ENCODE data around the gene RNF168.
"Not testable (repeated sequence)": the region's sequence is repeated elsewhere in the genome, so short reads cannot be mapped to it uniquely, and the experiment has no call there.

Gene RNF168

GRCh38 chr3:196514350-196514716 lies 10.8 kb upstream of the RNF168 start:
- no peak for DNase-seq

DNA sequence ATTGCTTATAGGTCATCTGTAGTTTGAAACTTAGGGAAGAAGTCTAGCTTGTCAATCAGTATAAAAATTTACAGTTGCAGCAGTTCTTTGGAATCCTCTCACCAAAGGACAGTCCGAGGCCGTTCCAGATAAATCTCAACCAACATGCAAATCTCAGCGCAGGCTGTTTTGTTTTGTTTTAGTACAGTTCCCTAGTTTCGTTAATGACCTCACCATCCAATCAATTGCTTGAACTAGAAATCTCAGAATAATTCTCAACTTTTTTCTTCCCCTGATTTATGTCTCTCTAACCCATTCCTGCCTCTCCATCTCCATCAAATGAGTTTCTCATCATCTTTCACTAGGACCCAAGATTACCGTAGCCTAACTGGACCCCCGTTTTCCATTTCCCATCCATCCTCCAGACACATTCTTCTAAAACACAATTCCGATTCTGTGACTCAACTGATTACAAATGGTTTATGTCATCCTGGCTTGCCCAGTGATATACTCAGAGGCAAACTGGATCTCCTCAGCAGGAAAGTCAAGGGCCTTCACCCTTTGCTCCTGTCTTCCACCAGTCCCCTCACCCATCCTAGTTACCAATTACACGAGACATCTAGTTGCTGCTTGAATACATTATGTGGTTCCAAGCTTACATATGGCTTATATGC lies 10.3 kb upstream of the RNF168 start:
- DNase-seq: no peak

GRCh38 chr3:196511646-196512425 lies 8.3 kb upstream of the RNF168 start:
- DNase-seq: not testable (repeated sequence)

GRCh38 chr3:196511108-196511507 lies 7.5 kb upstream of the RNF168 start:
- DNase-seq: not testable (repeated sequence)

- DNase-seq: no peak
Observed at GRCh38 chr3:196506687-196507086, 3.1 kb upstream of the RNF168 start.

DNA sequence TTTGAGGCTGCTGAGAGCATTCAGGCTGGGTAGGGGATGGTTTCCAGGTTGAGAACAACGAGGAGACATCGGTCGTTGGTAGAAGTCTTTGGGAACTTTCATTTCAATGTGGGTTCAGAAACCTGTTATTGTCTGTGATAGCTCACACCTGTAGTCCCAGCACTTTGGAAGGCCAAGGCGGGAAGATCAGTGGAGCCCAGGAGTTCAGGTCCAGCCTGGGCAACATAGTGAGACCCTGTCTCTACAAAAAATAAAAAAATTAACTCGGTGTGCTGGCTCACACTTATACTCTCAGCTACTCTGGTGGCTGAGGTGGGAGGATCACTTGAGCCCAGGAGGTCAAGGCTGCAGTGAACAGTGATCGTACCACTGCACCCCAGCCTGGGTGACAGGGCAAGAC lies 988 bp upstream of the RNF168 start:
- DNase-seq: no peak

GRCh38 chr3:196504077-196504398 lies 470 bp upstream of the RNF168 start:
- not testable (repeated sequence) for DNase-seq

- DNase-seq: peak; percentile 38
Observed at GRCh38 chr3:196502775-196503195, 783 bp downstream of the RNF168 start.

- DNase-seq: no peak
Observed at GRCh38 chr3:196501316-196502044, 2.1 kb downstream of the RNF168 start.

DNA sequence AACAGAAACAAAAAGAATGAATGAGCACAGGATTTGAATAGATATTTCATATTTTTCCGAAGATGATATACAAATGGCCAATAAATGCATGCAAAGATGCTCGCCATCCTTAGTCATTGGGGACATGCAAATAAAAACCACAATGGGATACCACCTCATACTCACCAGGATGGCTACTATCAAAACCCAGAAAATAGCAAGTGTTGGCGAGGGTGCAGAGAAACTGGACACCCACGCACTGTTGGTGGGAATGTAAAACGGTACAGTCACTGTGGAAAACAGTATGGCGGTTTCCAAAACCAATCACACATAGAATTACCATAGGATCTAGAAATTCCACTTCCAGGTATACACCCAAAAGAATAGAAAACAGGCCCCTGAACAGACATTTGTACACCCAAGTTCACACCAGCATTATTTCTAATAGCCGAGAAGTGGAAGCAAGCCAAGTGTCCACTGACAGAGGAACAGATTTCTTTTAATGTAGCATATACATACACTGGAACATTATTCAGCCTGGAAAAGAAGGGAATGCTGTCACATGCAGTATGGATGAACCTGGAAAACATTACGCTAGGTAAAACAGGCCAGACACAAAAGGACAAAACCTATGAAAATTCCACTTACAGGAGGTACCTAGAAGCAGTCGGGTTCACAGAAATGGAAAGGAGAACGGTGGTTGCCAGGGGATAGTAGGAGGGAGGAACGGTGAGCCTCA lies 3.6 kb downstream of the RNF168 start:
- DNase-seq: no peak

DNA sequence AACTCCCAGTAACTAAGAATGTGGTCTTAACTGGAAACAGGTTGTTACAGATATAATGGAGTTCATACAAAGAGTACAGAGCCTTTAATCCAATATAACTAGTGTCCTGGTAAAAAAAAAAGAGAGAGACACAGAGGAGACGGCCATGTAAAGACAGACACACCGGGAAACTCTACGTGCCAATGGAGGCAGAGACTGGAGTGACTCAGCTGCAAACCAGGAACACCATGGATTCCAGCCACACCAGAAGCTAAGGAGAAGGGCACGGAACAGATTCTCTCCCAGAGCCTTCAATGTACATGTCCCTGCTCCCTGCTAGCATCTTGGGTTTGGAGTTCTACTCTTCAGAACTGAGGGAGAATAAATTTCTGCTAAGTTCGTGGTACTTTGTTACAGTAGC lies 4.5 kb downstream of the RNF168 start:
- DNase-seq: no peak

GRCh38 chr3:196498297-196498696 lies 5.3 kb downstream of the RNF168 start:
- no peak for DNase-seq

- DNase-seq: no peak
Observed at GRCh38 chr3:196496183-196496582, 7.4 kb downstream of the RNF168 start.

- no peak for DNase-seq
Observed at GRCh38 chr3:196493292-196493691, 10.3 kb downstream of the RNF168 start.

GRCh38 chr3:196492080-196492479 lies 11.5 kb downstream of the RNF168 start:
- no peak for DNase-seq

- DNase-seq: no peak
Observed at GRCh38 chr3:196489747-196490146, 13.8 kb downstream of the RNF168 start.

DNA sequence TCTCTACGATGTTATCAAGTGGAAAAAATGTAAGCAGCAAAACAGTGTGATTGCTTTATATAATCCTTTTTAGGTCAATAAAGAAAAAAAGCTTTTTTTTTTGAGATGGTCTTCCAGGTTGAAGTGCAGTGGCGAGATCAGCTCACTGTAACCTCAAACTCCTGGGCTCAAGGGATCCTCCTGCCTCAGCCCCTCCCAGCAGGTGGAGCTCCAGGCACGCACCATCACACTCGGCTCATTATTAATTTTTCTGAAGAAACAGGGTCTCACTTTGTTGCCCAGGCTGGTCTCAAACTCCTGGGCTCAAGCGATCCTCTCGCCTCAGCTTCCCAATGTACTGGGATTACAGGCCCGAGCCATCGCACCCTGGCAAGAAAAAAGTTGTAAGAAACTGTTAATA lies 17.3 kb downstream of the RNF168 start:
- DNase-seq: no peak

DNA sequence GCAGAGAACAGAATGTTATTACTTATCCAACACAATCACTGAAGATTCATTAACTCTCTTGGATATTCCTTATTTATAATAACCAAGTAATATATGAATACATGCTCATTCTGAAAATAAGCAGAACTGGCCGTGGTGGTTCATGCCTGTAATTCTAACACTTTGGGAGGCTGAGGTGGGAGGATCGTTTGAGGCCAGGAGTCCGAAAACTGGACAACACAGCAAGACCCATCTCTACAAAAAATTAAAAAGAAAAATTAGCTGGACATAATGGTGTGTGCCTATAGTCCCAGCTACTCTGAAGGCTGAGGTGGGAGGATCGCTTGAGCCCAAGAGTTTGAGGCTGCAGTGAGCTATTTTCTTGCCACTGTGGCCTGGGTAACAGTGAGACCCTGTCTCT lies 25.9 kb downstream of the RNF168 start:
- DNase-seq: no peak

DNA sequence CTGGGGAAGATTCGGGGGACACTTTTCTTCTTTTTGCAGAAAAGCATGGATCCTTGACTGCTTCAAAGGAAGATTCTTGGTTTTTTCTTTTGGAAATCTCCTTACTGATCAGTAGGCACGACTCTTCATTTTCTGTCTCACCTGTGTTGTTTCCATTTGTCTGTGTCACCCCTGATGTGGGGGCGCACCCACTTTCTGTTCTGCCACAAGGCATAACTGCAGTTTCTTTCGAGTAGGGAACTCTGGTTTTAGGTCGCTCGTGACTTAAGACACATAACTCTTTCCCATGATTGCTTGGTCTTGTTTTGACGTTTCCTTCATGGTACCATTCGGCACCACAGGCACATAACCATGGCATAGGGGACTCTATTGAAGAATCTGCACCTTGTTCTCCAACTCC lies 31.3 kb downstream of the RNF168 start:
- no peak for DNase-seq

- DNase-seq: no peak
Observed at GRCh38 chr3:196471551-196471950, 32.0 kb downstream of the RNF168 start.

- not testable (repeated sequence) for DNase-seq
Observed at GRCh38 chr3:196470182-196470581, 33.4 kb downstream of the RNF168 start.

DNA sequence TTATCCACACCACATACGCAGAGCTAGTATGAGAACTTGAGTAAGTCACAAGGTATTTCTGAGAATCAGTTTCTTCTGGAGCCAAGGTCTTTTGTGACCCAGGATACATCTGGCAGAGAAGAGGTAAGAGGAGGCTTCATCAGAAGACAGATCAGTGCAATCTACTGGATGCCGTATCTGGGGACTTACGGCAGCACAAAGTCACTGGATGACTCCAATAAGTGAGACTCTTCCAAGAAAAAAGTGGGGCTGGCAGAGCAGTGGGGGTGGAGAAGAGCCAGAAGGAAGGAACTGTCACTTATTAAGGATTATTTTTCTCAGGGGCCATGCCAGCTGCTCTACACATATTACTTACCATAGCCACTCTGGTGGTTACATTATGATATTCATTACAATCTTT lies 39.8 kb downstream of the RNF168 start:
- DNase-seq: no peak

GRCh38 chr3:196463478-196463756 lies 40.2 kb downstream of the RNF168 start:
- DNase-seq: no peak

Data from NCI-H446 treated with DMSO at 0.1 percent for 48 hours (cell line).